Type B pancreatic cell (in vitro differentiated cells): ENCODE results near the gene GSK3B. TPM values are rescaled to one million over a fixed set of nuclear protein-coding genes. Genes with fewer than 3 reads are reported as not detected.

Source experiments
- DNase-seq: peaks from one replicate; pipeline ENCODE4 v3.0.0; 2021; ENCODE audit warnings: mixed read lengths; ENCODE audit not compliant: unreplicated experiment; ENCODE audit errors: extremely low spot score
- H3K27ac Mint-ChIP-seq: 2 replicates; pipeline ENCODE4 v1.8.0; 2021; ENCODE audit warnings: mild to moderate bottlenecking, mixed read lengths
- H3K27me3 Mint-ChIP-seq: 2 replicates; pipeline ENCODE4 v1.8.0; 2021; ENCODE audit warnings: mixed read lengths
- H3K36me3 Mint-ChIP-seq: 2 replicates; pipeline ENCODE4 v1.8.0; 2021; ENCODE audit warnings: mixed read lengths
- H3K4me1 Mint-ChIP-seq: one replicate; pipeline ENCODE4 v1.8.0; 2021; ENCODE audit warnings: mixed read lengths; ENCODE audit not compliant: unreplicated experiment
- H3K4me3 Mint-ChIP-seq: 2 replicates; pipeline ENCODE4 v1.8.0; 2021; ENCODE audit warnings: mild to moderate bottlenecking, mixed read lengths
- H3K9me3 Mint-ChIP-seq: 2 replicates; pipeline ENCODE4 v1.8.0; 2021; ENCODE audit warnings: mixed read lengths
- CTCF ChIP-seq: fragments of 200-600 bp; sonication (generic); conservative IDR thresholded peaks from 2 replicates; pipeline ENCODE4 v1.5.0; 2021; ENCODE audit warnings: antibody characterized with exemption, mild to moderate bottlenecking
- total RNA-seq: library from RNA; stranded (reverse); gene quantifications from 2 replicates; pipeline ENCODE4 v1.2.1, GENCODE V29; 2021; ENCODE audit warnings: low replicate concordance

The GSK3B gene
- total RNA-seq, 1 donor from 2014 or later: 60.5 TPM

GRCh38 chr3:119829420-119829819, 264.8 kb downstream of the GSK3B start:
- Mint-ChIP-seq H3K9me3 (no peaks in the 10 kb centered on the region), H3K36me3 (peaks cover 29% of the 10 kb centered on the region), H3K27ac (no peak overlapping the region), H3K4me1 (peaks cover 20% of the 10 kb centered on the region), H3K27me3 (no peaks in the 10 kb centered on the region), H3K4me3 (no peak overlapping the region)
- no peak for DNase-seq
- TF ChIP-seq CTCF: no peak

- no peak for TF ChIP-seq CTCF
- H3K4me1 Mint-ChIP-seq: peaks cover 17% of the 10 kb centered on the region
- DNase-seq: no peak
- no peaks in the 10 kb centered on the region for H3K9me3 Mint-ChIP-seq
- H3K27me3 Mint-ChIP-seq: no peaks in the 10 kb centered on the region
- H3K4me3 Mint-ChIP-seq: no peak overlapping the region
- H3K36me3 Mint-ChIP-seq: peaks cover 31% of the 10 kb centered on the region
- H3K27ac Mint-ChIP-seq: no peak overlapping the region
These were observed 267.3 kb downstream of the GSK3B start for GRCh38 chr3:119826711-119827608.

GRCh38 chr3:119825820-119826219, 268.4 kb downstream of the GSK3B start:
- Mint-ChIP-seq H3K9me3 (no peaks in the 10 kb centered on the region), H3K27ac (peak overlapping the region; percentile 16), H3K4me3 (no peak overlapping the region), H3K4me1 (peaks cover 14% of the 10 kb centered on the region), H3K27me3 (no peaks in the 10 kb centered on the region), H3K36me3 (peaks cover 29% of the 10 kb centered on the region)
- no peak for TF ChIP-seq CTCF
- no peak for DNase-seq

GRCh38 chr3:119819806-119820205, 274.4 kb downstream of the GSK3B start:
- DNase-seq: no peak
- no peak overlapping the region for H3K4me3 Mint-ChIP-seq
- H3K9me3 Mint-ChIP-seq: no peaks in the 10 kb centered on the region
- H3K36me3 Mint-ChIP-seq: peaks cover 7% of the 10 kb centered on the region
- H3K4me1 Mint-ChIP-seq: peaks cover 7% of the 10 kb centered on the region
- TF ChIP-seq CTCF: no peak
- H3K27me3 Mint-ChIP-seq: peaks cover 6% of the 10 kb centered on the region
- no peak overlapping the region for H3K27ac Mint-ChIP-seq

- DNase-seq: no peak
- Mint-ChIP-seq H3K4me1 (peaks cover 7% of the 10 kb centered on the region), H3K27me3 (peaks cover 8% of the 10 kb centered on the region), H3K9me3 (no peaks in the 10 kb centered on the region), H3K27ac (no peak overlapping the region), H3K36me3 (peaks cover 4% of the 10 kb centered on the region), H3K4me3 (no peak overlapping the region)
- no peak for TF ChIP-seq CTCF
These were observed 275.3 kb downstream of the GSK3B start for GRCh38 chr3:119818937-119819336.
